Hepatocyte (in vitro differentiated cells): ENCODE measurements around the gene CLK1.

Experiments used
- EZH2 ChIP-seq: fragments of 200-600 bp; sonication (generic); IDR thresholded peaks from 2 replicates; pipeline ENCODE4 v1.6.1; 2016; ENCODE audit warnings: antibody characterized with exemption, mild to moderate bottlenecking, borderline replicate concordance
- EZH2phosphoT487 ChIP-seq: fragments of 200-600 bp; sonication (generic); IDR thresholded peaks from one replicate; pipeline ENCODE4 v1.6.1; 2018; ENCODE audit warnings: antibody characterized with exemption, mild to moderate bottlenecking, low read depth, moderate library complexity; ENCODE audit not compliant: unreplicated experiment, severe bottlenecking
- TF ChIP-seq, protein P1 (sequence below): fragments of 200-600 bp; sonication (generic); IDR thresholded peaks from 2 replicates; pipeline ENCODE4 v1.5.1; 2016; ENCODE audit warnings: antibody characterized with exemption, mild to moderate bottlenecking; ENCODE audit not compliant: poor library complexity

DNA sequence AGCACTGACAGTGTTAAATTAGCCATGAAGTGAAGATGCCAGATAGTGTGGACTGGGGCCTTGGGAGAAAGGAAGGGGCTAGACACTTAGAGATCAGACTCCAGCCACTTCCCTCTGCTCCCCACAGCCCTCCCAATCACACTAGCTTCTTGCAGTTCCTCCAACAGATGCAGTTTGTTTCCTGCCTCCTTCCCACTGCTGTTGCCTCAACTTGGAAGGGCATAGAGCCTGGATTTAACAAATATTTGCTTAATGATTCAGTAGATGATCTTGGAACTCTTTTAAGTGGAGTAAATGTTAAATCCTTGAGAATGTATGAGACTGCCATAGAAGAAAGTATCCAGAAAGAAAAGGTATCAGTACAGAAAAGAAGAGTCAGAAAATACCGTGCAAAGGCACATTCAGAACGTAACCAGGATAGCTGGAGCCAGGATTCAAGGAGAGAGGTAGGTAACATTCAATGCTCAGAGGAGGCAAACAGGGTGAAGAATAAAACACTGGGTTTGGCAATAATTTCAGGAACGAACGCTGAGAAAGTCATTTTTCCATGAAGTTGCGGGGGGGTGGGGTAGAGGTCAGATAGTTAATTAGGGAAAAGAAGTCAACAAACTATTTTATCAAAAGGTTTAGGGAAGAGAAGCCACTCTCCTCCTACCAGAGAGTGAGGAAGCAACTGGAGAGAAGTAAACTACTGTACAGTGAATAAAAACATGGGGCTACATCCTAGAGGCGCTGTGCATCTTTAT, 54.0 kb downstream of the CLK1 start:
- TF ChIP-seq EZH2, result no peak
- TF ChIP-seq, protein P1, sequence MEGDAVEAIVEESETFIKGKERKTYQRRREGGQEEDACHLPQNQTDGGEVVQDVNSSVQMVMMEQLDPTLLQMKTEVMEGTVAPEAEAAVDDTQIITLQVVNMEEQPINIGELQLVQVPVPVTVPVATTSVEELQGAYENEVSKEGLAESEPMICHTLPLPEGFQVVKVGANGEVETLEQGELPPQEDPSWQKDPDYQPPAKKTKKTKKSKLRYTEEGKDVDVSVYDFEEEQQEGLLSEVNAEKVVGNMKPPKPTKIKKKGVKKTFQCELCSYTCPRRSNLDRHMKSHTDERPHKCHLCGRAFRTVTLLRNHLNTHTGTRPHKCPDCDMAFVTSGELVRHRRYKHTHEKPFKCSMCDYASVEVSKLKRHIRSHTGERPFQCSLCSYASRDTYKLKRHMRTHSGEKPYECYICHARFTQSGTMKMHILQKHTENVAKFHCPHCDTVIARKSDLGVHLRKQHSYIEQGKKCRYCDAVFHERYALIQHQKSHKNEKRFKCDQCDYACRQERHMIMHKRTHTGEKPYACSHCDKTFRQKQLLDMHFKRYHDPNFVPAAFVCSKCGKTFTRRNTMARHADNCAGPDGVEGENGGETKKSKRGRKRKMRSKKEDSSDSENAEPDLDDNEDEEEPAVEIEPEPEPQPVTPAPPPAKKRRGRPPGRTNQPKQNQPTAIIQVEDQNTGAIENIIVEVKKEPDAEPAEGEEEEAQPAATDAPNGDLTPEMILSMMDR, result no peak
- no peak for TF ChIP-seq EZH2phosphoT487
